IMR-90 (cell line): ENCODE measurements around the gene BCAS1. TPM values are rescaled to one million over a fixed set of nuclear protein-coding genes. Genes with fewer than 3 reads are reported as not detected.

Experiments
- ATAC-seq: fragments of 200-7000 bp; cut with Tn5 transposase; 2 replicates; pipeline ENCODE4 v1.9.1; 2020; ENCODE audit warnings: low read depth, mild to moderate bottlenecking, moderate library complexity
- BruUV-seq: library from RNA; stranded (reverse); fragments of 400-500 nt; replicated peaks from 2 replicates; lab custom pipeline; 2021; lab: Mats Ljungman, UMichigan
- CTCF ChIA-PET: fragments of 300-600 bp; formaldehyde crosslinking; extraction: SDS; loops from one replicate; lab custom pipeline; 2021; ENCODE audit warnings: antibody characterized with exemption; lab: Yijun Ruan, JAX
- POLR2A ChIA-PET: fragments of 300-600 bp; sonication (Branson Sonifier 250); formaldehyde crosslinking; loops from one replicate; lab custom pipeline; 2022; ENCODE audit warnings: antibody characterized with exemption; ENCODE audit not compliant: unreplicated experiment; lab: Charles Lee
- DNase-seq: peaks from one replicate; pipeline ENCODE4 v3.0.0; 2013
- H2AFZ ChIP-seq: replicated peaks from 2 replicates; pipeline ENCODE3; 2013; ENCODE audit warnings: low read length, mild to moderate bottlenecking; ENCODE audit not compliant: poor library complexity
- H2AK5ac ChIP-seq: 2 replicates; pipeline ENCODE4 v1.6.1; 2013; ENCODE audit warnings: low read depth, low read length, inconsistent platforms
- H2AK9ac ChIP-seq: replicated peaks from 2 replicates; pipeline ENCODE3; 2013; ENCODE audit warnings: mild to moderate bottlenecking, low read depth, low read length, moderate library complexity; ENCODE audit not compliant: poor library complexity
- H2BK120ac ChIP-seq: 2 replicates; pipeline ENCODE4 v1.6.1; 2013; ENCODE audit warnings: low read depth, low read length, inconsistent platforms
- H2BK15ac ChIP-seq: 3 replicates; pipeline ENCODE4 v1.6.1; 2013; ENCODE audit warnings: low read depth, low read length, inconsistent platforms
- H2BK20ac ChIP-seq: 2 replicates; pipeline ENCODE4 v1.6.1; 2013; ENCODE audit warnings: low read depth, mild to moderate bottlenecking, inconsistent platforms, low read length, moderate library complexity
- H2BK5ac ChIP-seq: 2 replicates; pipeline ENCODE4 v1.6.1; 2013; ENCODE audit warnings: mild to moderate bottlenecking, low read depth, low read length, inconsistent platforms; ENCODE audit not compliant: poor library complexity, severe bottlenecking
- H3K14ac ChIP-seq: replicated peaks from 2 replicates; pipeline ENCODE4 v1.6.1; 2013; ENCODE audit warnings: low read depth, low read length, inconsistent platforms
- H3K18ac ChIP-seq: 2 replicates; pipeline ENCODE4 v1.6.1; 2013; ENCODE audit warnings: low read depth, low read length, control low read depth
- H3K23ac ChIP-seq: 2 replicates; pipeline ENCODE4 v1.6.1; 2013; ENCODE audit warnings: low read depth, low read length, inconsistent platforms
- H3K27ac ChIP-seq: 2 replicates; pipeline ENCODE4 v1.5.1; 2013; ENCODE audit warnings: mild to moderate bottlenecking, control low read depth, low read length; ENCODE audit not compliant: insufficient read depth
- H3K27me3 ChIP-seq: 2 replicates; pipeline ENCODE4 v1.6.1; 2013; ENCODE audit warnings: low read length; ENCODE audit not compliant: control insufficient read depth, insufficient read depth
- H3K36me3 ChIP-seq: 2 replicates; pipeline ENCODE4 v1.6.1; 2013; ENCODE audit warnings: low read length, mixed read lengths; ENCODE audit not compliant: control insufficient read depth, insufficient read depth
- H3K4ac ChIP-seq: 2 replicates; pipeline ENCODE4 v1.6.1; 2013; ENCODE audit warnings: low read depth, low read length, inconsistent platforms
- H3K4me1 ChIP-seq: 2 replicates; pipeline ENCODE4 v1.6.1; 2013; ENCODE audit warnings: low read length, mixed read lengths; ENCODE audit not compliant: control insufficient read depth, insufficient read depth
- H3K4me2 ChIP-seq: 2 replicates; pipeline ENCODE4 v1.6.1; 2013; ENCODE audit warnings: low read depth, mild to moderate bottlenecking, control low read depth, low read length, moderate library complexity
- H3K4me3 ChIP-seq: 2 replicates; pipeline ENCODE4 v1.5.1; 2013; ENCODE audit warnings: low read depth, mild to moderate bottlenecking, control low read depth, low read length, moderate library complexity; ENCODE audit not compliant: insufficient read depth
- H3K56ac ChIP-seq: 2 replicates; pipeline ENCODE4 v1.6.1; 2013; ENCODE audit warnings: low read length, inconsistent platforms; ENCODE audit not compliant: insufficient read depth; ENCODE audit errors: extremely low read depth
- H3K79me1 ChIP-seq, 2 experiments: 2 replicates each; pipeline ENCODE4 v1.6.1; 2013; ENCODE audit warnings: low read length in 2 of 2, inconsistent platforms in 1 of 2, low read depth in 1 of 2
- H3K9ac ChIP-seq: 2 replicates; pipeline ENCODE4 v1.6.1; 2013; ENCODE audit warnings: low read depth, low read length, control low read depth
- H3K9me1 ChIP-seq: 2 replicates; pipeline ENCODE4 v1.6.1; 2013; ENCODE audit warnings: low read length, inconsistent platforms; ENCODE audit not compliant: insufficient read depth
- H3K9me3 ChIP-seq: 2 replicates; pipeline ENCODE4 v1.6.1; 2013; ENCODE audit warnings: low read length; ENCODE audit not compliant: control insufficient read depth, insufficient read depth
- H4K20me1 ChIP-seq: 2 replicates; pipeline ENCODE4 v1.6.1; 2013; ENCODE audit warnings: low read length, inconsistent platforms; ENCODE audit not compliant: insufficient read depth
- H4K5ac ChIP-seq: 2 replicates; pipeline ENCODE4 v1.6.1; 2013; ENCODE audit warnings: mild to moderate bottlenecking, low read depth, low read length, control low read depth
- H4K8ac ChIP-seq, 2 experiments: 2 replicates each; pipeline ENCODE4 v1.6.1; 2013; ENCODE audit warnings: low read depth in 2 of 2, low read length in 2 of 2, control low read depth in 1 of 2, inconsistent platforms in 1 of 2
- H4K91ac ChIP-seq: 2 replicates; pipeline ENCODE4 v1.6.1; 2013; ENCODE audit warnings: low read depth, low read length, inconsistent platforms; ENCODE audit not compliant: insufficient read depth
- CEBPB ChIP-seq: IDR thresholded peaks from 2 replicates; pipeline ENCODE4 v1.6.1; 2012; ENCODE audit warnings: low read depth, low read length, improper control_type of control experiment
- RAD21 ChIP-seq: IDR thresholded peaks from 2 replicates; pipeline ENCODE4 v1.6.1; 2012; ENCODE audit warnings: low read length, improper control_type of control experiment
- WGBS, 2 experiments: methylation state at CpG; one replicate each; pipeline versions ENCODE4 v1.1.5 to v1.1.7; 2013; ENCODE audit warnings: missing lambda C conversion rate in 2 of 2; ENCODE audit not compliant: insufficient read length in 1 of 2; ENCODE audit errors: extremely low coverage in 2 of 2; 5-methylcytosine and 5-hydroxymethylcytosine counted together
- dilution Hi-C: fragments of 300-500 bp; cut with HindIII; formaldehyde crosslinking; loops from one replicate; pipeline ENCODE4 v1.14.3; 2018; ENCODE audit warnings: low sequenced_read_pairs; ENCODE audit not compliant: unreplicated experiment
- in situ Hi-C: fragments of 300-500 bp; cut with MboI; formaldehyde crosslinking; loops from 3 replicates; pipeline ENCODE4 v1.14.3; 2019; ENCODE audit warnings: low sequenced_read_pairs, inconsistent platforms, mixed read lengths
- intact Hi-C: fragments of 100-400 bp; cut with micrococcal nuclease; formaldehyde crosslinking; loops from 2 replicates; pipeline ENCODE4 v1.10.0; 2022
- polyA plus RNA-seq, 3 experiments: library from polyadenylated mRNA; depleted of rRNA; stranded (reverse); fragments of >200 nt; gene quantifications; 2 replicates each; pipeline ENCODE4 v1.2.3, GENCODE V29; 2012; ENCODE audit warnings: low replicate concordance in 1 of 3
- total RNA-seq: library from RNA; depleted of rRNA; stranded (reverse); fragments of >200 nt; gene quantifications from 2 replicates; pipeline ENCODE4 v1.2.3, GENCODE V29; 2012

Gene BCAS1
- total and polyA plus RNA-seq, 2 of the 4 experiments (the other 2 are of a cell fraction) = under 0.01 TPM; not detected in 1

DNA sequence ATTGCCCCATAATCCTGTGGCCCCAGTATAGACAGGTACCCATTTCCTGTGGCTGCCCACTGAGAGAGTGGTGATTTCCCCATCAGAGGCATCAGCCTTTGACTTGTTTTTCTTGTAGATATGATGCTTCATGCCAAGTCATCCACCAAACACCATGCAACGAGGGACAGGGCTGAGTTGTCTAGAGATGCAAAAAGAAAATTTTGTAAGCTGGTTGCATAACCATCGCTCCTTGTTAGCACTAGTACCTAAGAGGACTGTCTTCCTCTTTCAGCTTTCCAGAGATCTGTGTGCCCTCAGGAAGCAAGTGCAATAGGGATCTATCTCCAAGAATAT, 166.8 kb downstream of the BCAS1 start:
- peak overlapping the region; percentile 36 for H2AK5ac ChIP-seq
- H2BK20ac ChIP-seq = no peak overlapping the region
- intact Hi-C loops (no loop called here), dilution Hi-C loops (no loop called here), in situ Hi-C loops (no loop called here)
- H4K8ac ChIP-seq = no peak overlapping the region
- no peak overlapping the region for H3K18ac ChIP-seq
- H2BK120ac ChIP-seq = 0 out of 2 replicates have a peak overlapping the region, but pooled peaks have one; percentile 1
- H2AK9ac ChIP-seq = no peak overlapping the region
- no peak overlapping the region for H4K5ac ChIP-seq
- TF ChIP-seq CEBPB (0 out of 2 replicates have a peak, but pooled peaks have one; percentile 1), RAD21 (no peak)
- CTCF ChIA-PET = no interaction called here
- no peaks in the 10 kb centered on the region for H4K20me1 ChIP-seq
- no peaks in the 10 kb centered on the region for H3K36me3 ChIP-seq
- no peak overlapping the region for H3K56ac ChIP-seq
- no peak overlapping the region for H2AFZ ChIP-seq
- ATAC-seq = no peak
- no peak overlapping the region for H3K9ac ChIP-seq
- no CpG with 5 or more reads among the region's 2 CpGs for WGBS, 2 experiments
- 0 out of 2 replicates have a peak overlapping the region, but pooled peaks have one; percentile 1 for H3K14ac ChIP-seq
- H2BK5ac ChIP-seq = no peak overlapping the region
- peaks cover 24% of the 10 kb centered on the region for H3K9me1 ChIP-seq
- no peaks in the 10 kb centered on the region for H3K27me3 ChIP-seq
- no peak overlapping the region for H3K27ac ChIP-seq
- H3K4ac ChIP-seq = peak overlapping the region; percentile 14
- H4K91ac ChIP-seq = peak overlapping the region; percentile 2; the same call in 1 of the 2 replicates
- DNase-seq = no peak
- POLR2A ChIA-PET = no interaction called here
- H3K23ac ChIP-seq = no peak overlapping the region
- no peak overlapping the region for H3K4me2 ChIP-seq
- no peak overlapping the region; the same call in 2 of the 3 replicates for H2BK15ac ChIP-seq
- no peaks in the 10 kb centered on the region for H3K9me3 ChIP-seq
- H3K4me3 ChIP-seq = no peak overlapping the region
- peaks cover 18% of the 10 kb centered on the region for H3K4me1 ChIP-seq
- no TSS peak for BruUV-seq
- H3K79me1 ChIP-seq = peaks cover 0 to 6% of the 10 kb centered on the region in 2 experiments; a peak in 1 of 4 replicates
